ENCODE measurements around the gene ZFHX3.

GRCh38 chr16:72926177-72927070, 121.5 kb downstream of the ZFHX3 start:
- TF ChIP-seq EZH2 (IDR thresholded peaks at IDR 0.05; ENCODE audit: insufficient read depth, poor library complexity, severe bottlenecking) (no peak), EZH2phosphoT487 (IDR thresholded peaks at IDR 0.05; ENCODE audit: insufficient read depth, low read depth) (no peak)

Measured in GM23248 (cell line).